ENCODE data around the gene FGF14.

FGF14 gene

DNA sequence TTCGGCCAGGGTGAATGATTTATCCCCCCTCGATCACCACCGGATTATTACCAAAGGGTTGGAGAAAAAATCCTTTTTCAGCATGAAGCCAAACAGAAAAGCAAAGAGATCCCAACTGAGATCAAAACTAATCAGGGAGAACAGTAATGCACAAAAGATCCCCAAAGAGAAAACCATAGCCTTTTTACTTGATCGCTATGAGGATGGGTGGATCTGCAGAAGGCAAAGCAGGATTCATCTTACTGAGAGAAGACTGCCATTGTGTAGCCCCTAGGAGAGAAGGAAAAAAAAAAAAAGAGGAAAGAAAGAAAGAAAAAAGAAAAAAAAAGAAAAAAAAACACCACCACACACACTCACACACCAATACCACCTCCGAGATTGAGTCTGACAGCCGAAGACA lies at the start of gene FGF14:
Gene FGF14 (minus strand): TSS at position 283 of the 400 bp plus-strand sequence.
- FAIRE-seq (no peak), DNase-seq (ENCODE audit: extremely low spot score, insufficient read length, low read depth) (no peak)

DNA sequence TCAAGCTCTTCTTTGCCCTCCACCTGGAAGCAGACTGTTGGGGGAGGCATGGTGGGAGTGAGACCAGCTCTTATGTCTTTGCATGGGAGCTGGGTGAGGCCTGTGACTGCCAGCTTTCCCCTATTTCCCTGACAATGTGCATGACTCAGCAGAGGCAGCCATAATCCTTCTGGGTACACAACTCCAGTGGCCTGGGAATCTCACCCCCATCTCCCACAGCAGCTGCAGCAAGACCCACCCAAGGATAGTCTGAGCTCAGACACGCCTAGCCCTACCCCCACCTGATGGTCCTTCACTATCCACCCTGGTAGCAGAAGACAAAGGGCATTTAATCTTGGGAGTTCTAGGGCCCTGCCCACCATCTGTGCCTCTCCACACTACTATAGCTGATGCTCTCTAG lies 41.4 kb upstream of the FGF14 start:
- DNase-seq (ENCODE audit: extremely low spot score, insufficient read length, low read depth) (no peak), FAIRE-seq (no peak)

DNA sequence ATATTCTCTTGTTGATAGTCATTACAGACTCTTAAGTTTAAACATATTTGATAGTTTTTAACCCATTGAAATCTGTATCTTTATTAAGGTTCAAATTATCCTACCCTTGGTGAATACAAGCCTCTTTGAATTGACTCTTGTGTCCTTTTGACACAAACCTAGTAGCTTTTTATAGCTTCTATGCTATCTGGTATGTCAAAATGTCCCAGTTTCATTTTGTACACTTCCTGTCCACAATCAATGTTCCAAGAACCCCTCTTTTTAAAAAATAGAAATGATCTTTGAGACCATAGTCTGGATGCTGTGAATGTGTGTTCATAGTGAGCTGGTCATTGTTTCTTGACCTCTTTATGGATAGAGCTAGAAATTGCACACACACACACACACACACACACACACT lies 39.2 kb upstream of the FGF14 start:
- DNase-seq (ENCODE audit: extremely low spot score, insufficient read length, low read depth): no peak
- peak; percentile 21 for FAIRE-seq

DNA sequence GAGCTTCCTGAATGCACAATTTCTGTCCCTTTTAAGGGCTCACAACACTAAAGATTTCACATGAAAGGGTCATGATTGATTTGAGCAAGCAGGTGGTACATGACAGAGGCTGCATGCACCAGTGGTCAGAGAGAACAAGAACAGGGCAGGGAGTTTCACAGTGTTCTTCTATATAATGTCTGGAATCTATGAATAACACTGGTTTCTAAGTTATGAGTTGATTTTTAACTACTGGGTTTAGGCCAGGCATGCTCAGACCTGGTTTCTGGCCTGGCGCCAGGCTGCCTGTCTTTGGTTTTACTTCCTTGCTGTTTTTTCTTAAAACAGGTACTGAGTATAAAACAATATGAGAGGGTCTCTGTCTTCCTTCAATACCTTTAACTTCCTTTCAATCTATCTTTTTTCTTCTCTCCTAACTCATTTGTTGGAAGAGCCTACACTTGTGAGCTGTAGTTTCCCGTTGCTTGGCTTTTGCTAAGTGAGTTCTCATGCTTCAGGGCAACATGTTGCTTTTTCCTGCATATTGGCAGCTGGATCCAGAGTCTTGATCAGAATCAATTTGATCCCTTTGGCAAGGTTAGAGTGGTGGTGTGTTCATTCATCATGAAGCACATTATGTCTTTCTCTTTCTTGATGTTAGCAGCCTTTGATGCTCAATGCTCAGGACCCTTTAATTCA lies 38.5 kb upstream of the FGF14 start:
- DNase-seq (ENCODE audit: extremely low spot score, insufficient read length, low read depth) (no peak), FAIRE-seq (peak; percentile 97)

DNA sequence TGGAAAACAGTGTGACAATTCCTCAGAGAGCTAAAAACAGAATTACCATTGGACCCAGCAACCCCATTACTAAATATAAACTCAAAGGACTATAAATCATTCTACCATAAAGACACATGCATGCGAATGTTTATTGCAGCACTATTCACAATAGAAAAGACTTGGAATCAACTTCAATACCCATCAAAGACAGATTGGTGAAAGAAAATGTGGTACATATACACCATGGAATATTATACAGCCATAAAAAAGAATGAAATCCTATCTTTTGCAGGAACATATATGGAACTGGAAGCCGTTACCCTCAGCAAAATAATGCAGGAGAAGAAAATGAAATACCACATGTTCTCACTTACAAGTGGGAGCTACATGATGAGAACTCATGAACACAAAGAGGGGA lies 20.8 kb upstream of the FGF14 start:
- no peak for FAIRE-seq

DNA sequence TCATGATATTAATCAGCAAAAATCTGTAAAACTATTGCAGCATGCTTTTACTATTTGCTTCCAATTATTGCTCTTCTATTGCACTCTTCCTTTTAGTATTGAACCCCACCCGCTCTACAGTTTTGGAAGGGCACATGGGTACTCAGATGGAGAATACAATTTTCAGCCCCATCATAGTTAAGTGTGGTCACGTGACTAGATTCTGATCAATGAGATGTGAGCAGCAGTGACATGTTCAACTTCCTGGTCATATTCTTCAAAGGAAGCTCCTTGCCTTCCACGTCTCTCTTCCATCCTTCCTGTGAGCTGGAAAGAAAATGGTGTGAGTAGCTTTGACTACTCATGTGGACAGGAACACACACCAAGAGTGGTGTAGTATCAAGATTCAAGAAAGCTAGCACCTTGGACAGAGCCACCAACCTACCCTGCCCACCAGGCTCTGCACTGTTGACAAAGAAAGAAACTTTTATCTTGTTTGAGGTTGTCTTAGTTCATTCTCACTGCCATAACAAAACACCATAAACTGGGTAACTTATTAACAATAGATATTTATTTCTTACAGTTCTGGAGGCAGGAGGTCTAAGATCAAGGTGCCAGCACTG lies 3.8 kb upstream of the FGF14 start:
- no peak for DNase-seq (ENCODE audit: extremely low spot score, insufficient read length, low read depth)

More for the DNA sequence above, 20.8 kb upstream of the FGF14 start:
- DNase-seq (ENCODE audit: extremely low spot score, insufficient read length, low read depth): no peak

DNA sequence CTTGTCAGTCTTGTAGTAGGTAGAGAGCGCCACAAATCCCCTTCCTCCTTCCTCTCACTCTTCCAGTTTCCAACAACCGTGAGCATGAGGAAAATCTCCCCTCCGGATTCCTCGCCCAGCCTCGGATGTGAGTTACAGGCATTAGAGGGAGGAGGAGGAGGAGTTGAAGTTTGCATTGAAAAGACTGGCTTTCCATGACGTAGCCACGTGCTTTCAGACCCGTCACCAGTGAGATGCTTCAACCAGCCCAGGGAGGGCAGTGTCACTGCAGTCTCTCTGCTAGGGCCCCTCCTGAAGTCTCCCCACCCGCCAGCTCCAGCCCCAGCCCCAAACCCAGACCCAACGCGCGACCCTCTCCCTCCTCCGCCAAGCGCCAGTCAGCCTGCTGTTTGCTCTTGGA lies 442 bp upstream of the FGF14 start:
- DNase-seq (ENCODE audit: extremely low spot score, insufficient read length, low read depth) (no peak), FAIRE-seq (no peak)

More for the DNA sequence above, 3.8 kb upstream of the FGF14 start:
- FAIRE-seq: no peak

DNA sequence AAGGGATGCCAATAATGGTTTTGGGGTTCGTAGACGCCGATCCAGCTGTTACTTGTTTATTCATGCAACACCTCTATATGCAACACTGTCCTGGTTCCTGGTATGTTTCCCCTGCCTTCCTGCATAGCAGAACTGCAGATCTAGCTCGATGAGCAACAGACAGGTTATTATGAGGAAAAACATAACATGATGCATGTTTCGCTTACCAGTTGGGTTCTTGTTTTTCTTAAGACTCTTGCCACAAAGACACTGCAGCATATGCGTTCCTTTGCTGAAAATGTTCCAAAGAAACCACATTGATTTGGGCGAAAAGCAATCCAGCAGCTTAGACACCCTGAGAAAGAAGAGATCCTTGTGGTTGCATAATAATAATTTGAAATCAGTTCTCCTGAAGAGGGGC lies 583 bp downstream of the FGF14 start:
- FAIRE-seq (no peak), DNase-seq (ENCODE audit: extremely low spot score, insufficient read length, low read depth) (no peak)

DNA sequence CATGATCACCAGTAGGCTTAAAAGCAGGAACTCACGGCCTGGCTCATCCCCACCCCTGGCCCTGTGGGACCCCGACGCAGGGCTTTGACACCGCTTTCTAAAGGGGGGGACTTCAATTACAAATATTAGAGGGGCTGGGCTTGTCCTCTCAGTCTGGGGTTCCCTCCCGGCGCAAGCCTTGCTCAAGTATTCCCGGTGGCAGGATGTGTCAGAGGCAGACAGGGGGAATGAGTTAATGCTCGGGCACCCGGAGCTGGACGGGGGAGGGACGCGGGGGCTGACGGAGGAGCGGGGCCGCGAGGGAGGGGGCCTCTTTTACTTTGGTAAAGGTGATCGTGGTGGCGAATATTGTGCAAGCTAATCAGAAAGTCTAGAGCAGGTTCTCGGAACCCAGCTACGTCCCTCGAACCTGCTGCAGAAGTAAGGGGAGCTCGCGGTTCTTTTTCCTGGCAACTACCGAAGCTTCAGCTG lies 1.1 kb downstream of the FGF14 start:
- DNase-seq (ENCODE audit: extremely low spot score, insufficient read length, low read depth) (no peak), FAIRE-seq (no peak)

DNA sequence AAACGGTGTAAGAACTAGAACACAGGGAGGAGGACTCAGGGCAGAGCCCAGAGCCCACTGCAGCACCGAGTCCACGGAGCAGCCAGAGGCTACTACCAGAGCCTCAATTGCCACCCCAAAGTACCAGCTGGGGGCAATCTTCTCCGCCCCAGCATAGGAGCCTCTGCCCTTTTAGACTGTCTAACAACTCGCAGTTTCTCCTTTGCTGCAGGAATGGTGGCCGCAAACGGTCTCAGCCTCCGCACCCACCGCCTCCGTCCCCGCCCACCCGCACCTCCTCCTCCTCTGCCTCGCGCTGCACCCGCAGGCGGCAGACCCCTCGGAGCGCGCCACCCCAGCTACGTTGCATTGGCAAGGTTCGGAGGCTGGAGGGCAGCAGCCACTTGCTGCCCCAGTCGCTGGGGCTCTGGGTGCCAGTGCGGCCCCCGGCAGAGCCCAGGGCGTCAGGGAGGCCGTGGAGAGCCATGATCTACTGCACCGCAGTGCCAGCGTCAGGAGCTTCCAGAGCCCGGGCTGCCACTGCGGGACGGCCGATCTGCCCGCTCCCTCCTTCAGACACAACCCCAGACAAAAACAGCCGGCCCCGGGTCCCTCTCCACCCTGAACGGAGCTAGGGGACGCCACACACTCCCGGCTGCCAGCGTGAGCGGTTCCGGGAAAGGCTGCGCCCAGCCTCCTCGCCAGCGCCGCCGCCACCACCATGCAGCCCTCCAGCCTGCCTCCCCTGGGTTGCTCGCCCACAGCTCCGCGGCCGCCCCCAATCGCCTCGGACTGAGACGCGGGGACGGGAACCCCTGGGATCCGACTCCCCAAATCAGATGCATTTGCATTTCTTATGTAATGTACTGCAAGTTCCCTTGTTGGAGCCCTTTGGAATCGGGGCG lies 1.8 kb downstream of the FGF14 start:
- no peak for FAIRE-seq
- DNase-seq (ENCODE audit: extremely low spot score, insufficient read length, low read depth): no peak

DNA sequence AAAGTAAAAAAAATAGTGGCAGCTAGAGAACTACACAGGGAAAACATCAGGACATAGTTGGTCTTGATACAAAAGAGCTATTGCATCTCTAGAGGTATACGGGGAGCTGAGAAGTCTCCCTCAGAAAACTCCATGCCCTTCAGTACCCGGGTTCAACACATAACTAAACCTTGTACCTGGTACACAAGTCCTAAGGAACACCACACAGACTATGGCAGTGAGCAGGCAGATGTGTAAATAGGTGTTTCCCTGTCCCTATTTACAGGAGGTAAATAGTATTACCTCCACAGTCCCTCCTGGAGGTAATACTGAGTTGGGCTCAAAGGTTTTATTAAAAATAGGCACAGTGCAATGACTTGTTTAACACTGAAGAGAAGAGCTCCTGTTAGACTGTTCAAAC lies 5.9 kb downstream of the FGF14 start:
- DNase-seq (ENCODE audit: extremely low spot score, insufficient read length, low read depth) (no peak), FAIRE-seq (no peak)

DNA sequence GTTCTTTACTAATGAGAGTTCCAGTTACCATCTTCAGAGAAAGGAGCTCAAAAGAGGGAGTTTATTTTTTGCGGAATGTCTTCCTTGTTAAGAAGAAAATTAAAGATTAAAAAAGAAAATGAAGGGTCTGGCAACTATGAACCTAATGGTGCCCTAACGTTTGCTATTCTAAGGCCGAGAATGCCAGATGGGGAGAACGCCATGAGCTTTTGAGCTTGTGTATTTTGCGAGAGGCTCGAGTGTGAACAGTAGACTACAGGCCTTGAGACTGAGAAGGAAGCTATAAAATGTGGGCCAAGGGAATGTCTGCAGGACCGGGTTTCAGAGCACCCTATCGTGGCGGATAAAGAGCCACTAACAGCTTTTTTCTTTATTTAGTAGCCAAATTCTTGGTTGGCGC lies 6.7 kb downstream of the FGF14 start:
- FAIRE-seq: no peak
- no peak for DNase-seq (ENCODE audit: extremely low spot score, insufficient read length, low read depth)

DNA sequence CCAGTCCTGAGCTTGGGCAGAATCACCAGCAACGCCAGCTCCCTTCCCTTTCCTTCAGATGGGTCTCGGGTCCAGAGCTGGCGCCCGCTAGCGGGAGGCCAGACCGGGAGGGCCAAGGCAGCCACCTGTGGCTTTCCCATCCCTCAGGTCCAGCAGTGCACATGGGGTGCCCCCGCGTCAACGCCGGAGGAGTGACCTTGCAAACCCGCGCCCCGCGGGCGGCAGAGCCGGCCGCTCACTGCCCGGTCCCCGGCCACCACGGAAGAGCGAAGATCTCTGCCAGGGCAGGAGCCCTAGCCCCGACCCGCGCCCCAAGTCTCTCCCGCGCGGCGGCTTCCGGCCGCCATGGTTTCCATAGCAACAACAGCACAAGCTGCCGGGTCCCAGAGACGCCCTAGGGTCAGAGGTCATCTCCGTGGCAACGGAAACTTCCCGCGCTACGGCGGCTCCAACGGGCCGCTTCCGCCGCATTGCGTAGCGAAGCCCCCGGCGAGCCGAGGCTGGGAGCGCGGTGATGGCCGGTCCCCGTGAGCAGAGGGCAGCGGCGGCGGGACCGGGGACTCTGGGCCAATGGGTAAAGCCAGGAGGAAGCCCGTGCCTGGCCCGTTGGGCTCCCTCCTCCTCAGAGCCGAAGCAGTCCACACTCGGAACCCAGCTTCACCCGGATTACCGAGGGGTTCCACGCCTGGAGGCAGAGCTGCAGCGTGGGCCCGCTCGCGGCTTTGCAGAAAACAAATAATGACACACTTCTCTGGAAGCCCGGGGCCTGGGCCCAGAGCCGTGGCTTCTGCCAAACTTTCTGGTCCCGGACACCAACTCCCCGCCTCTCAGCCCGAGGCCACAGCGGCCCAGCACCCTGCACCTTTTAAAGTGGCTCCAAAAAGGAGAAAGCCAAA lies 7.4 kb downstream of the FGF14 start:
- DNase-seq (ENCODE audit: extremely low spot score, insufficient read length, low read depth) (peak; percentile 85), FAIRE-seq (peak; percentile 87)

DNA sequence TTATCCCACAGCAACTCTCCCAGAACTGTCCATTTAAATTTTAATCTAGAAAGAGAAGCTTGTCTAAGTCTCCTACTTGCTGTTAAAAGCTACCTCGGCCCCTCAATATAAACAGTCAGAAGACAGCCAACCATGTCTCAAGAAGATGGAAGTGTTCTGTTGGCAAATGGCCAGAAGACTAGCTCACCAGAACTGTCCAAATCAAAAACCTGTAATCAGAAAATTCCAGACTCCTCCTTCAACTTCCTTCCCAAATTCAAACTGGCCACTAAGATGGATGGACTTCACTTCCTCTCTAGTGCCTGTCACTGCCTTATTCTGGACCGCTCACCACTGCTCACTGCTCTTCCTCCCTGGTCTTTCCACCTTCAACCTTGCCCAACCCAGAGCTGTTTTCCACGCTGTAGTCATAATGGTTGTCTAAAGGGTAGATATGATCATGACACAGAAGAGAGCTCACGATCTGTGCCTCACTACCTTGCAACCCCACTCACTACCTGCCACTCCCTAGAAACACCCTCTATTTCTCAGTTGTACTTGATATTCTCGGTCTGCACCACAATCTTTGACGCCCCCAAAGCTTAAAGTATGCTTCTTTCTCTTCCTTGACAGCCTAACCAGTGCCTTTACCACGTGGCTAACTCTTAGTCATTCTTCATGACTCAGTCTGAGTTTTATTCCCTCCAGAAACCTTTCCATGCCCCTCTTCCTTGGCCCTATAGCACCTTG lies 9.2 kb downstream of the FGF14 start:
- no peak for DNase-seq (ENCODE audit: extremely low spot score, insufficient read length, low read depth)
- no peak for FAIRE-seq

DNA sequence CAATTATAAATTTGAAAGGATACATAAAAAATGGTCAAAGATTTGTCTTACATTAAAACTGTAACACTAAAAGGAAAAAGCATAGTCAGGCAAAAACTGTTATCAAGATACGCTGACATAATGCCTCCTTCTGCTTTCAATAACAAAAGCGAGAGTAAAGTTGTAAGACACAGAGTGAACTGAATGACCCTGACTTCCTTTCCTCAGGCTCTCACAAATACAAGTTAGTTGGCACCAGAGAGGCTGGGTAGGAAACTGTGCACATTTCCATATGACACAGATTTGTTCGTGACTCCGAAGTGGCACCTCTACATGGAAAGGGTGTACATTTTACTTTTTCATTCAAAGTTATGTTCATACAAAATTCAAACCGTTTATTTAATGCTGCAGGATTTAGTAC lies 15.4 kb downstream of the FGF14 start:
- DNase-seq (ENCODE audit: extremely low spot score, insufficient read length, low read depth): no peak

DNA sequence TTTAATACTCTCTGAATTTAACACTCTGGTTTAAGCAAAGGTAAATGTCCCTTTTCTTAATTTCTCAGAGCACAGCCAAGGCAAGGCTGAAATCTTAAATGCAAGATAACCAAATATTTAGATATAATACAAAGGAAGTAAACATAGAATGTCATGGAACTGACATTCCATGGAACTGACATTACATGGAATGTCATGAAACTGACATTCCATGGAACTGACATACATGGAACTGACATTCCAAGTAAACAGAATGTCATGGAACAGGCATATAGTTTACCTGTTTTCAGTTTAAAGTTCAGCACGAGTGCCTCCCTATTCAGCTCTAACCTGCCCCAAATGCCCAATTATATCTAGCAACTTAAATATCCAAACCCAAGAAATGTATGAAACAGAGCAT lies 21.8 kb downstream of the FGF14 start:
- FAIRE-seq (no peak), DNase-seq (ENCODE audit: extremely low spot score, insufficient read length, low read depth) (no peak)

More for the DNA sequence above, 15.4 kb downstream of the FGF14 start:
- no peak for FAIRE-seq

DNA sequence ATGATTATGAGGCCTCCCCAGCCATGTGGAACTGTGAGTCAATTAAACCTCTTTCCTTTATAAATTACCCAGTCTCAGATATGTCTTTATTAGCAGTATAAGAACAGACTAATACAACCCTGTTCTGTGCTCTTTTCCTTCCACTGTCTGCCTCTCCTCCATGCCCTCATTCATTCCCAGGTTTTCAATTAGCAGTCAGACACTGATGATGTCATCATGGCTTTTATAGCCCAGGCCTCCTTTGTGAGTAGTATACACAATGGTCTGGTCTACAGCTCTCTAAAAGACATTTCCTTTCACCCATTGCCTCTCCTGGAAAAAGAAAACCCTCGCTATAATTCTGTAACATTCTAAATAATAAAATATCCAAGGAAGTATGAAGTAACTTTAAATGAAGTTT lies 25.5 kb downstream of the FGF14 start:
- no peak for FAIRE-seq
- DNase-seq (ENCODE audit: extremely low spot score, insufficient read length, low read depth): no peak

DNA sequence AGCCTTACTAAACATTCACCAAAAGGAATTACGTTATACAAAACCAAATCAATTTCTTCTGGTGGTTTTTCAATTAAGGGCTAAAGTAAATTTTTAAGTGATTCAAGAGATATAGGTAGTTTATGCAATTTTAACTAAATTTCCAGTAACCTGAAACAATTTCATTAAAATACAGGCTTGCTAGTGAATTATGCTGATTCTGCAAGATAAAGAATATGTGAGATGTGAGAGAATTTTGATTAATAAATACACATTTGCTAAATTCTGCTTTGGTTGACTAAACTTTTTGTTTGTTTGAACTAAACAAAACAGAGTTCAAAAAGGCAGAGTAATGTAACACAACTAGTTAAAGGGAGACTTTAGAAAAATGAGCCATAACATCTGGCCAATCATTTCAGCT lies 27.1 kb downstream of the FGF14 start:
- no peak for DNase-seq (ENCODE audit: extremely low spot score, insufficient read length, low read depth)
- FAIRE-seq: no peak

DNA sequence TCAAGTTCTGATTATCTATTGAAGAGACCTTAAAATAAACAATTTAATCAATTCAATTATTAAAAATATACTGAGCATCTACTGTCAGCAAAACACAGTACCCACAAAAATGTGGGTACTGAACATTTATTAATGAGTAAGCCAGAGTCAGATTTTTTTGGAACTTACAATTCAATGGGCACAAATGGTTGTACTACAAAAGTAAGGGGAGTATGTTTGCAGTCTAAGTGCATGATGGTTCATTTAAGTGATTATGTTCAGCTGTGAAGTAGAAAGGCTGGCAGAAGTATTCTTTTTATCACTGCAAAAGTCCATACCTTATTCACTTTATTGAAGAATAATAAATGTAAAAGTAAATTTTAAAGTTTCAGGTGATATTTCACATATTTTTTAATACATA lies 27.6 kb downstream of the FGF14 start:
- FAIRE-seq (no peak), DNase-seq (ENCODE audit: extremely low spot score, insufficient read length, low read depth) (no peak)
